HEK293 (cell line): Measurements from ENCODE around the gene FBN2.

Experiments used
- CTCF ChIA-PET: fragments of 350-600 bp; formaldehyde crosslinking; extraction: SDS; loops from one replicate; lab custom pipeline; 2021; ENCODE audit warnings: antibody characterized with exemption; lab: Yijun Ruan, JAX
- POLR2A ChIA-PET: fragments of 300-600 bp; formaldehyde crosslinking; extraction: SDS; loops from one replicate; lab custom pipeline; 2020; ENCODE audit warnings: antibody characterized with exemption, inconsistent platforms; lab: Yijun Ruan, JAX
- H3K27ac ChIP-seq: fragments of 200-500 bp; sonication (Bioruptor generic); 2 replicates; pipeline ENCODE4 v1.5.1; 2014; ENCODE audit warnings: low read depth, low read length, control low read depth, inconsistent platforms; ENCODE audit errors: extremely low read depth
- H3K36me3 ChIP-seq, 2 experiments: fragments of 200-500 bp in 1 of 2; sonication (Bioruptor generic) in 1 of 2; 1 replicate in 1 of 2; 2 replicates in 1 of 2; pipeline ENCODE4 v1.5.1; 2014 to 2017; ENCODE audit warnings: inconsistent platforms in 2 of 2, low read length in 2 of 2; ENCODE audit not compliant: control insufficient read depth in 2 of 2, insufficient read depth in 1 of 2
- H3K4me1 ChIP-seq: fragments of 200-500 bp; sonication (Bioruptor generic); 2 replicates; pipeline ENCODE4 v1.5.1; 2014; ENCODE audit warnings: mild to moderate bottlenecking, low read length, inconsistent platforms; ENCODE audit not compliant: control insufficient read depth, insufficient read depth
- H3K4me3 ChIP-seq: 2 replicates; pipeline ENCODE4 v1.5.1; 2011; ENCODE audit warnings: low read depth, mild to moderate bottlenecking, control low read depth, low read length, moderate library complexity
- H3K9me3 ChIP-seq: fragments of 200-500 bp; sonication (Bioruptor generic); 2 replicates; pipeline ENCODE4 v1.5.1; 2014; ENCODE audit warnings: low read depth, low read length, inconsistent platforms; ENCODE audit not compliant: control insufficient read depth, insufficient read depth
- KLF17 ChIP-seq: fragments of 450-650 bp; formaldehyde crosslinking; IDR thresholded peaks from 2 replicates; pipeline ENCODE4 v1.5.1; 2016; ENCODE audit warnings: missing biosample characterization, missing genetic modification characterization
- KLF7 ChIP-seq: fragments of 450-650 bp; formaldehyde crosslinking; IDR thresholded peaks from 2 replicates; pipeline ENCODE4 v1.5.1; 2016; ENCODE audit warnings: missing biosample characterization, missing genetic modification characterization, borderline replicate concordance
- SP3 ChIP-seq: fragments of 450-650 bp; formaldehyde crosslinking; IDR thresholded peaks from 2 replicates; pipeline ENCODE4 v1.5.1; 2016; ENCODE audit warnings: missing biosample characterization, missing genetic modification characterization
- TCF7L2 ChIP-seq: IDR thresholded peaks from 2 replicates; pipeline ENCODE4 v1.6.1; 2011; ENCODE audit warnings: low read depth, mild to moderate bottlenecking, inconsistent platforms, low read length, moderate library complexity, borderline replicate concordance
- TRIM28 ChIP-seq: IDR thresholded peaks from 2 replicates; pipeline ENCODE4 v1.6.1; 2011; ENCODE audit warnings: low read length, control low read depth, borderline replicate concordance
- ZNF112 ChIP-seq: fragments of 450-650 bp; formaldehyde crosslinking; IDR thresholded peaks from 2 replicates; pipeline ENCODE4 v1.5.0; 2017; ENCODE audit warnings: missing biosample characterization, missing genetic modification characterization
- ZNF23 ChIP-seq: fragments of 450-650 bp; formaldehyde crosslinking; IDR thresholded peaks from 2 replicates; pipeline ENCODE4 v1.5.1; 2016; ENCODE audit warnings: missing biosample characterization, missing genetic modification characterization, borderline replicate concordance
- ZNF280C ChIP-seq: fragments of 450-650 bp; formaldehyde crosslinking; IDR thresholded peaks from 2 replicates; pipeline ENCODE4 v1.5.1; 2016; ENCODE audit warnings: missing biosample characterization, missing genetic modification characterization
- ZNF398 ChIP-seq: fragments of 450-650 bp; formaldehyde crosslinking; IDR thresholded peaks from 2 replicates; pipeline ENCODE4 v1.5.1; 2017; ENCODE audit warnings: missing biosample characterization, missing genetic modification characterization
- ZNF558 ChIP-seq: fragments of 450-650 bp; formaldehyde crosslinking; IDR thresholded peaks from 2 replicates; pipeline ENCODE4 v1.5.1; 2016; ENCODE audit warnings: missing biosample characterization, missing genetic modification characterization
- ZNF571 ChIP-seq: fragments of 450-650 bp; formaldehyde crosslinking; IDR thresholded peaks from 2 replicates; pipeline ENCODE4 v1.5.0; 2017; ENCODE audit warnings: missing biosample characterization, missing genetic modification characterization
- ZNF585B ChIP-seq: fragments of 450-650 bp; formaldehyde crosslinking; IDR thresholded peaks from 2 replicates; pipeline ENCODE4 v1.5.1; 2016; ENCODE audit warnings: missing biosample characterization, missing genetic modification characterization
- ZNF624 ChIP-seq: fragments of 450-650 bp; formaldehyde crosslinking; IDR thresholded peaks from 2 replicates; pipeline ENCODE4 v1.5.1; 2017; ENCODE audit warnings: missing biosample characterization, missing genetic modification characterization
- ZNF626 ChIP-seq: fragments of 450-650 bp; sonication (Bioruptor Pico); formaldehyde crosslinking; IDR thresholded peaks from 2 replicates; pipeline ENCODE4 v1.5.1; 2018; ENCODE audit warnings: missing biosample characterization, missing genetic modification characterization, inconsistent platforms
- ZNF629 ChIP-seq: fragments of 450-650 bp; formaldehyde crosslinking; IDR thresholded peaks from 2 replicates; pipeline ENCODE4 v1.5.1; 2017; ENCODE audit warnings: missing biosample characterization, missing genetic modification characterization
- ZNF776 ChIP-seq: fragments of 450-650 bp; formaldehyde crosslinking; IDR thresholded peaks from 2 replicates; pipeline ENCODE4 v1.5.0; 2017; ENCODE audit warnings: missing biosample characterization, missing genetic modification characterization, borderline replicate concordance
- ZNF792 ChIP-seq: fragments of 450-650 bp; formaldehyde crosslinking; IDR thresholded peaks from 2 replicates; pipeline ENCODE4 v1.5.1; 2016; ENCODE audit warnings: missing biosample characterization, missing genetic modification characterization
- ZNF837 ChIP-seq: fragments of 450-650 bp; formaldehyde crosslinking; IDR thresholded peaks from 2 replicates; pipeline ENCODE4 v1.5.1; 2016; ENCODE audit warnings: missing biosample characterization, missing genetic modification characterization
- ZSCAN16 ChIP-seq: fragments of 450-650 bp; formaldehyde crosslinking; IDR thresholded peaks from 2 replicates; pipeline ENCODE4 v1.5.1; 2016; ENCODE audit warnings: missing biosample characterization, missing genetic modification characterization

FBN2 gene

GRCh38 chr5:128480906-128481633, 57.0 kb downstream of the FBN2 start (continued):
- TF ChIP-seq KLF17 (tag by site-specific recombination) = no peak
- TF ChIP-seq, all 188 proteins: peak for 0

GRCh38 chr5:128480158-128480557, 57.9 kb downstream of the FBN2 start:
- H3K27ac ChIP-seq = no peak overlapping the region
- H3K4me1 ChIP-seq = peaks cover 9% of the 10 kb centered on the region
- TF ChIP-seq ZNF112 (tag by site-specific recombination) (no peak), ZNF398 (tag by site-specific recombination) (no peak), TRIM28 (no peak), ZSCAN16 (tag by site-specific recombination) (no peak), ZNF837 (tag by site-specific recombination) (no peak), ZNF280C (tag by site-specific recombination) (no peak), KLF7 (tag by site-specific recombination) (no peak), TCF7L2 (no peak), SP3 (no peak), ZNF792 (tag by site-specific recombination) (no peak), ZNF629 (no peak), ZNF626 (tag by site-specific recombination) (no peak), ZNF585B (tag by site-specific recombination) (no peak), ZNF776 (tag by site-specific recombination) (no peak), ZNF571 (tag by site-specific recombination) (no peak), ZNF624 (no peak), ZNF23 (tag by site-specific recombination) (no peak), ZNF558 (tag by site-specific recombination) (no peak)
- CTCF ChIA-PET = no interaction called here
- H3K4me3 ChIP-seq = no peak overlapping the region
- POLR2A ChIA-PET = no interaction called here
- H3K9me3 ChIP-seq = no peaks in the 10 kb centered on the region
- no peaks in the 10 kb centered on the region for H3K36me3 ChIP-seq
